Transverse colon (tissue), 3 donors: Measurements from ENCODE around the gene GSKIP.

Experiments
- CTCF ChIP-seq, 5 experiments: fragments of 200-600 bp in 3 of 5; fragments of 450-650 bp in 2 of 5; sonication (generic) in 3 of 5; IDR thresholded peaks; 1 replicate in 2 of 5; 2 replicates in 3 of 5; pipeline ENCODE4 v1.5.1; 2016 to 2017; ENCODE audit warnings: antibody characterized with exemption in 5 of 5, inconsistent platforms in 3 of 5, mild to moderate bottlenecking in 2 of 5, moderate library complexity in 1 of 5
- POLR2A ChIP-seq: fragments of 450-650 bp; IDR thresholded peaks from one replicate; pipeline ENCODE4 v1.6.1; 2016; ENCODE audit warnings: antibody characterized with exemption, mild to moderate bottlenecking, moderate library complexity

GRCh38 chr14:96390965-96391292, 27.6 kb downstream of the GSKIP start:
- TF ChIP-seq CTCF (IDR thresholded peaks at IDR 0.05) (no peak), POLR2A (no peak)
